H1 (cell line): Measurements from ENCODE around the gene PPIL6. TPM values are rescaled to one million over a fixed set of nuclear protein-coding genes. Genes with fewer than 3 reads are reported as not detected.
A peak's percentile ranks its signal among the peaks of the same experiment; 100 is the strongest.

Experiments used
- CTCF ChIA-PET: fragments of 300-600 bp; sonication (Branson Sonifier 250); formaldehyde crosslinking; loops from one replicate; lab custom pipeline; 2021; ENCODE audit not compliant: partially characterized antibody; lab: Charles Lee
- POLR2A ChIA-PET: fragments of 300-600 bp; sonication (Branson Sonifier 250); formaldehyde crosslinking; loops from one replicate; lab custom pipeline; 2021; ENCODE audit warnings: inconsistent platforms; ENCODE audit not compliant: partially characterized antibody; lab: Charles Lee
- DNase-seq, 2 experiments: peaks; one replicate each; pipeline versions ENCODE4 v3.0.0 to v3.0.0-alpha.2; 2010 to 2022; ENCODE audit warnings: low spot score in 2 of 2, low read depth in 1 of 2, mixed read lengths in 1 of 2
- FAIRE-seq: peaks from 2 replicates; lab custom pipeline; 2011; peaks lifted over from hg19 to GRCh38; lab: Jason Lieb, UNC
- H2AFZ ChIP-seq: 2 replicates; pipeline ENCODE4 v1.8.1; 2012; ENCODE audit warnings: low read length, inconsistent platforms
- H2AK5ac ChIP-seq: 2 replicates; pipeline ENCODE4 v1.6.1; 2013; ENCODE audit warnings: low read depth, low read length
- H2BK120ac ChIP-seq: replicated peaks from 2 replicates; pipeline ENCODE3; 2013; ENCODE audit warnings: low read depth, low read length, inconsistent platforms
- H2BK12ac ChIP-seq: 2 replicates; pipeline ENCODE4 v1.6.1; 2013; ENCODE audit warnings: low read depth, low read length
- H2BK15ac ChIP-seq: 2 replicates; pipeline ENCODE4 v1.6.1; 2013; ENCODE audit warnings: low read length
- H2BK20ac ChIP-seq: 2 replicates; pipeline ENCODE4 v1.6.1; 2013; ENCODE audit warnings: low read length
- H2BK5ac ChIP-seq: 2 replicates; pipeline ENCODE4 v1.6.1; 2013; ENCODE audit warnings: low read depth, low read length
- H3K14ac ChIP-seq: 2 replicates; pipeline ENCODE4 v1.6.1; 2013; ENCODE audit warnings: inconsistent platforms; ENCODE audit not compliant: insufficient read length
- H3K18ac ChIP-seq: 2 replicates; pipeline ENCODE4 v1.6.1; 2013; ENCODE audit warnings: low read length; ENCODE audit errors: extremely low read depth
- H3K23ac ChIP-seq: 2 replicates; pipeline ENCODE4 v1.6.1; 2013; ENCODE audit warnings: inconsistent platforms; ENCODE audit not compliant: insufficient read length
- H3K23me2 ChIP-seq: 2 replicates; pipeline ENCODE4 v1.6.1; 2013; ENCODE audit warnings: low read depth, low read length
- H3K27ac ChIP-seq: 2 replicates; pipeline ENCODE4 v1.6.1; 2011; ENCODE audit warnings: low read depth, low read length, inconsistent platforms
- H3K27me3 ChIP-seq, 4 experiments: replicated peaks in 1 of 4; 1 replicate in 1 of 4; 2 replicates in 3 of 4; pipeline versions ENCODE4 v1.6.1 to v1.8.1; 2011 to 2013; ENCODE audit warnings: low read length in 3 of 4, mild to moderate bottlenecking in 3 of 4, inconsistent platforms in 2 of 4, mixed read lengths in 2 of 4, moderate library complexity in 1 of 4; ENCODE audit not compliant: control insufficient read depth in 3 of 4, insufficient read depth in 3 of 4; ENCODE audit errors: extremely low read depth in 1 of 4
- H3K36me3 ChIP-seq, 4 experiments: 2 replicates each; pipeline versions ENCODE4 v1.6.1 to v1.8.1; 2011 to 2013; ENCODE audit warnings: mild to moderate bottlenecking in 4 of 4, low read length in 3 of 4, moderate library complexity in 2 of 4, control low read depth in 1 of 4, inconsistent platforms in 1 of 4; ENCODE audit not compliant: insufficient read depth in 4 of 4, control insufficient read depth in 2 of 4
- H3K4ac ChIP-seq: replicated peaks from 2 replicates; pipeline ENCODE3; 2013; ENCODE audit warnings: low read length, low read depth, mixed read lengths, inconsistent platforms; ENCODE audit not compliant: insufficient read length
- H3K4me1 ChIP-seq, 4 experiments: replicated peaks in 1 of 4; 1 replicate in 1 of 4; 2 replicates in 3 of 4; pipeline versions ENCODE4 v1.6.1 to v1.8.1; 2011 to 2013; ENCODE audit warnings: low read length in 3 of 4, inconsistent platforms in 2 of 4, mixed read lengths in 1 of 4; ENCODE audit not compliant: insufficient read depth in 4 of 4, control insufficient read depth in 3 of 4
- H3K4me2 ChIP-seq, 2 experiments: 2 replicates each; pipeline versions ENCODE4 v1.6.1 to v1.8.1; 2011 to 2013; ENCODE audit warnings: low read depth in 2 of 2, low read length in 2 of 2, control low read depth in 1 of 2, inconsistent platforms in 1 of 2, mild to moderate bottlenecking in 1 of 2; ENCODE audit not compliant: insufficient read depth in 1 of 2
- H3K4me3 ChIP-seq, 4 experiments: fragments of 200-600, 300-600 bp in 1 of 4; sonication (generic), shearing (Covaris generic), sonication (Bioruptor Twin) in 1 of 4; 2 replicates each; pipeline versions ENCODE4 v1.5.1 to v1.8.1; 2011 to 2016; ENCODE audit warnings: low read length in 4 of 4, low read depth in 3 of 4, control low read depth in 2 of 4, inconsistent platforms in 2 of 4, mild to moderate bottlenecking in 2 of 4, mixed read lengths in 1 of 4, moderate library complexity in 1 of 4; ENCODE audit not compliant: insufficient read depth in 2 of 4; ENCODE audit errors: extremely low read depth in 1 of 4
- H3K56ac ChIP-seq: replicated peaks from 2 replicates; pipeline ENCODE3; 2013; ENCODE audit warnings: low read depth, mild to moderate bottlenecking, mixed read lengths, low read length, inconsistent platforms; ENCODE audit not compliant: insufficient read length
- H3K79me1 ChIP-seq: 2 replicates; pipeline ENCODE4 v1.6.1; 2013; ENCODE audit warnings: low read depth, low read length, control low read depth
- H3K79me2 ChIP-seq, 2 experiments: 2 replicates each; pipeline versions ENCODE4 v1.6.1 to v1.8.1; 2012 to 2013; ENCODE audit warnings: low read length in 2 of 2, mild to moderate bottlenecking in 2 of 2, inconsistent platforms in 1 of 2; ENCODE audit not compliant: insufficient read depth in 2 of 2, control insufficient read depth in 1 of 2
- H3K9ac ChIP-seq, 4 experiments: replicated peaks in 1 of 4; 1 replicate in 1 of 4; 2 replicates in 3 of 4; pipeline versions ENCODE4 v1.6.1 to v1.8.1; 2011 to 2013; ENCODE audit warnings: low read depth in 3 of 4, low read length in 3 of 4, control low read depth in 2 of 4, mild to moderate bottlenecking in 2 of 4, moderate library complexity in 2 of 4, inconsistent platforms in 1 of 4; ENCODE audit errors: extremely low read depth in 1 of 4
- H3K9me3 ChIP-seq, 2 experiments: 2 replicates each; pipeline versions ENCODE4 v1.6.1 to v1.8.1; 2012 to 2013; ENCODE audit warnings: mild to moderate bottlenecking in 2 of 2, moderate library complexity in 2 of 2, control low read depth in 1 of 2, inconsistent platforms in 1 of 2, low read depth in 1 of 2, low read length in 1 of 2, mixed read lengths in 1 of 2; ENCODE audit not compliant: insufficient read depth in 2 of 2
- H4K20me1 ChIP-seq, 2 experiments: replicated peaks in 1 of 2; 2 replicates each; pipeline versions ENCODE3 to v1.8.1; 2011 to 2013; ENCODE audit warnings: inconsistent platforms in 2 of 2, low read length in 2 of 2, mild to moderate bottlenecking in 1 of 2; ENCODE audit not compliant: insufficient read depth in 2 of 2, control insufficient read depth in 1 of 2
- H4K5ac ChIP-seq: 2 replicates; pipeline ENCODE4 v1.6.1; 2013; ENCODE audit warnings: low read length, low read depth, mixed read lengths, inconsistent platforms; ENCODE audit not compliant: insufficient read length
- H4K8ac ChIP-seq: 2 replicates; pipeline ENCODE4 v1.8.0; 2013; ENCODE audit warnings: mild to moderate bottlenecking, moderate library complexity, low read length, inconsistent platforms; ENCODE audit not compliant: insufficient read depth; ENCODE audit errors: extremely low read depth
- H4K91ac ChIP-seq: replicated peaks from 2 replicates; pipeline ENCODE3; 2013; ENCODE audit warnings: low read length, mixed read lengths, inconsistent platforms; ENCODE audit not compliant: insufficient read length
- CBX5 ChIP-seq: fragments of 300-800, 300-1000 bp; sonication (generic); IDR thresholded peaks from 2 replicates; pipeline ENCODE4 v1.7.1; 2016; ENCODE audit warnings: antibody characterized with exemption, low read length, low read depth
- CREB1 ChIP-seq: IDR thresholded peaks from 2 replicates; pipeline ENCODE4 v1.6.1; 2012; ENCODE audit warnings: inconsistent platforms
- EP300 ChIP-seq, 2 experiments: IDR thresholded peaks; 1 replicate in 1 of 2; 2 replicates in 1 of 2; pipeline ENCODE4 v1.6.1; 2011 to 2012; ENCODE audit warnings: low read depth in 2 of 2, low read length in 2 of 2, mild to moderate bottlenecking in 2 of 2, borderline replicate concordance in 1 of 2, inconsistent platforms in 1 of 2, moderate library complexity in 1 of 2
- GABPA ChIP-seq: IDR thresholded peaks from 2 replicates; pipeline ENCODE4 v1.6.1; 2011; ENCODE audit warnings: mild to moderate bottlenecking, low read length, moderate library complexity, borderline replicate concordance; ENCODE audit not compliant: insufficient read depth
- RFX5 ChIP-seq: IDR thresholded peaks from 2 replicates; pipeline ENCODE4 v1.6.1; 2011; ENCODE audit warnings: low read depth, low read length, improper control_type of control experiment, borderline replicate concordance
- SAP30 ChIP-seq: fragments of 300-600 bp; sonication (generic); IDR thresholded peaks from 2 replicates; pipeline ENCODE4 v1.7.1; 2012; ENCODE audit warnings: low read length, moderate library complexity, mild to moderate bottlenecking, inconsistent platforms; ENCODE audit not compliant: insufficient read depth, insufficient replicate concordance
- ZNF274 ChIP-seq: IDR thresholded peaks from 2 replicates; pipeline ENCODE4 v1.7.0; 2012; ENCODE audit warnings: low read length, borderline replicate concordance; ENCODE audit errors: extremely low read depth
- WGBS, 2 experiments: shearing (Covaris generic) in 1 of 2; methylation state at CpG; one replicate each; pipeline versions ENCODE4 v1.1.6 to v1.1.7; 2013 to 2015; ENCODE audit warnings: low lambda C conversion rate in 2 of 2, mixed read lengths in 2 of 2, inconsistent platforms in 1 of 2, low coverage in 1 of 2, missing lambda C conversion rate in 1 of 2; ENCODE audit not compliant: insufficient replicate concordance in 2 of 2, insufficient coverage in 1 of 2, insufficient read length in 1 of 2; ENCODE audit errors: extremely low coverage in 1 of 2, missing lambda C conversion rate in 1 of 2; 5-methylcytosine and 5-hydroxymethylcytosine counted together
- polyA plus RNA-seq, 7 experiments: library from polyadenylated mRNA; depleted of rRNA in 3 of 7; stranded (reverse) in 5 of 7; unstranded in 2 of 7; fragments of >200 nt in 5 of 7; fragments of 200-250 nt in 2 of 7; gene quantifications; 1 replicate in 5 of 7; 2 replicates in 1 of 7; 4 replicates in 1 of 7; pipeline versions ENCODE4 v1.2.1 to v1.2.3, GENCODE V29; 2011 to 2013; ENCODE audit warnings: missing spikeins in 2 of 7, mixed read lengths in 2 of 7
- total RNA-seq: library from RNA; stranded (reverse); fragmentation: NEBNext Ultra II Directional; extraction: Animal tissue kit (Norgen Biotek cat#: 25700); gene quantifications from 2 replicates; pipeline ENCODE4 v1.2.1, GENCODE V29; 2021

PPIL6 gene
- total and polyA plus RNA-seq, 2 of the 8 experiments (the other 6 are each of a cell fraction or from before 2014, with no cell fraction given) = 0.42 to 1.3 TPM

DNA sequence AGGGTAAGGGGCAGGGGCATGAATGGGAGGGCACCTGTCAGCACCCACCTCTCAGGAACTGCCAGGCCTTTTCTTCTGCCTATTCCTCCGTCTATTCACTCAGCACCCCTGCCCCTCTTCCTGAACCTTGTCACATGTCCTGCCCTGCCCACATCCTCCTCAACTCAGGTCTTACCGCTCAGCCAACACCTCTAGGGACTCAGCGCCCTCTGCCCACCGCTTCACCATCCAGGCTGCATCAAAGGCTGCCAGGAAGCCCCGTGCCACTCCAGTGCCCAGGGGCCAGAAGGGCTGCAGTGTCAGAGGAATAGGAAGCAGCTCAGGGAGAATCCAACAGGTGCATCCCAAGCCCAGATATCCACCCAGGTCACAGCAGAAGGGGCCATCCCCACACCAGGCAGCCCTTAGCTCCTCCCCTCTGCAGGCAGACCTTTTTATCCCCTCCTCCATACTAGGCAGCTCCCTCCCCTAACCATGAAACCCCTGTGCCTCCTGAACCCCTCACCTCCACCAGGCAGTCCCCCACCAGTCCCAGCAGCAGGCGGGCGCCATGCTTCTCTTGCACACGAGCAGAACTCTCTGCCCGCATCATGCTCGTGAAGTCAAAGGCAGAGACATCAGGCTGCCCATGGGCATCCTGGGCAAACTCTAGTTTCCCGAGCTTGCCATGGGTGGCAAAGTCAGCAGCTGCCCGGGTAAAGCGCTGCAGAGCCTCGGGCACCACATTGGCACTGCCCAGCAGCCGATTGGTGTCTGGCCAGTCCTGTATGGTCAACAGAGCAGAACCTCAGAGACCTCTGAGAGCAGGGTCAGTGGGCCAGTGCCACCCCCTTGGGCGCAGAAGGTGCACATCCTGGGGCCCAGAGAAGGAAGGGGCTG is 9.6 kb upstream of the PPIL6 start:
- Histone ChIP-seq H2AK5ac (no peak overlapping the region), H3K56ac (no peak overlapping the region), H3K23me2 (no peaks in the 10 kb centered on the region; the same call in 1 of the 2 replicates), H3K4me3 (no peak overlapping the region), H4K91ac (no peak overlapping the region), H3K27me3 (no peaks in the 10 kb centered on the region), H4K8ac (peak overlapping the region; percentile 45), H2BK12ac (no peak overlapping the region), H3K36me3 (peaks cover 5 to 34% (median 14%) of the 10 kb centered on the region in 4 experiments; a peak in 6 of 8 replicates), H3K79me2 (no peaks in the 10 kb centered on the region), H4K20me1 (peaks cover 0 to 11% of the 10 kb centered on the region in 2 experiments), H2BK15ac (no peak overlapping the region), H3K4me2 (no peak overlapping the region), H2BK120ac (no peak overlapping the region), H3K23ac (no peak overlapping the region), H3K18ac (no peak overlapping the region), H3K4ac (no peak overlapping the region), H2BK20ac (no peak overlapping the region), H3K9ac (no peak overlapping the region), H3K79me1 (no peaks in the 10 kb centered on the region), H4K5ac (no peak overlapping the region), H3K14ac (no peak overlapping the region), H3K27ac (no peak overlapping the region), H3K9me3 (no peaks in the 10 kb centered on the region), H3K4me1 (peaks cover 0 to 10% (median 5%) of the 10 kb centered on the region in 4 experiments; a peak in 5 of 7 replicates), H2AFZ (no peak overlapping the region), H2BK5ac (no peak overlapping the region)
- 90% methylated on average over 16 of the region's 16 CpGs; no CpG with 5 or more reads in 1 of the 2 experiments for WGBS, 2 experiments
- DNase-seq (no peak), FAIRE-seq (no peak)
- TF ChIP-seq GABPA (no peak), CREB1 (no peak), CBX5 (no peak), ZNF274 (no peak), SAP30 (no peak), EP300 (IDR thresholded peaks at IDR 0.05; ENCODE audit: borderline replicate concordance in 1 of 2, low read depth in 2 of 2, low read length in 2 of 2) (no peak), RFX5 (no peak)
- CTCF ChIA-PET = interaction anchor here (0.6 to 7.5 kb wide), 3 partner anchors 7 to 826 kb away, joined by 3 to 63 read pairs (median 5); partner anchors contain the start of genes PPIL6 and SMPD2
- POLR2A ChIA-PET = interaction anchor here (0.7 to 7.5 kb wide), 4 partner anchors 8 to 67 kb away, joined by 3 to 85 read pairs (median 3); partner anchors contain the start of genes CD164, PPIL6 and SMPD2
